GM18507 (cell line): ENCODE measurements around the gene PTPRE.
"Not testable (repeated sequence)": the region's sequence is repeated elsewhere in the genome, so short reads cannot be mapped to it uniquely, and the experiment has no call there.

Source experiments
- DNase-seq: peaks from one replicate; pipeline ENCODE4 v3.0.0; 2011; ENCODE audit warnings: low read depth; ENCODE audit not compliant: insufficient read length; ENCODE audit errors: extremely low spot score
- FAIRE-seq: peaks from 2 replicates; lab custom pipeline; 2011; peaks lifted over from hg19 to GRCh38; lab: Jason Lieb, UNC

PTPRE gene

GRCh38 chr10:128094596-128094995 is 187.7 kb downstream of the PTPRE start:
- not testable (repeated sequence) for DNase-seq, FAIRE-seq

- no peak for FAIRE-seq
- no peak for DNase-seq
Observed at GRCh38 chr10:128095027-128095752, 188.3 kb downstream of the PTPRE start.

GRCh38 chr10:128095753-128096469 is 189.0 kb downstream of the PTPRE start:
- DNase-seq: no peak
- FAIRE-seq: peak; percentile 31

GRCh38 chr10:128096486-128097199 is 189.7 kb downstream of the PTPRE start:
- DNase-seq (no peak), FAIRE-seq (no peak)

GRCh38 chr10:128097783-128098182 is 190.9 kb downstream of the PTPRE start:
- FAIRE-seq (no peak), DNase-seq (no peak)

GRCh38 chr10:128098631-128099030 is 191.7 kb downstream of the PTPRE start:
- FAIRE-seq (no peak), DNase-seq (no peak)

GRCh38 chr10:128099901-128100300 is 193.0 kb downstream of the PTPRE start:
- FAIRE-seq: no peak

GRCh38 chr10:128101901-128102300 is 195.0 kb downstream of the PTPRE start:
- DNase-seq: no peak
- no peak for FAIRE-seq

More at GRCh38 chr10:128099901-128100300, 193.0 kb downstream of the PTPRE start:
- DNase-seq: no peak

GRCh38 chr10:128102480-128103228 is 195.8 kb downstream of the PTPRE start:
- DNase-seq (no peak), FAIRE-seq (no peak)

- DNase-seq (no peak), FAIRE-seq (no peak)
Observed at GRCh38 chr10:128103229-128103714, 196.4 kb downstream of the PTPRE start.

- FAIRE-seq (no peak), DNase-seq (no peak)
Observed at GRCh38 chr10:128105383-128105782, 198.5 kb downstream of the PTPRE start.

- DNase-seq (no peak), FAIRE-seq (no peak)
Observed at GRCh38 chr10:128109707-128110106, 202.8 kb downstream of the PTPRE start.

GRCh38 chr10:128110339-128110738 is 203.4 kb downstream of the PTPRE start:
- no peak for DNase-seq
- no peak for FAIRE-seq

- FAIRE-seq (no peak), DNase-seq (no peak)
Observed at GRCh38 chr10:128111696-128112095, 204.8 kb downstream of the PTPRE start.

- FAIRE-seq (no peak), DNase-seq (no peak)
Observed at GRCh38 chr10:128113026-128113425, 206.1 kb downstream of the PTPRE start.

- no peak for FAIRE-seq
- no peak for DNase-seq
Observed at GRCh38 chr10:128114901-128115300, 208.0 kb downstream of the PTPRE start.

- no peak for DNase-seq
- no peak for FAIRE-seq
Observed at GRCh38 chr10:128115356-128115755, 208.5 kb downstream of the PTPRE start.

- DNase-seq (no peak), FAIRE-seq (no peak)
Observed at GRCh38 chr10:128116187-128116586, 209.3 kb downstream of the PTPRE start.

GRCh38 chr10:128116851-128117615 is 210.1 kb downstream of the PTPRE start:
- FAIRE-seq (no peak), DNase-seq (no peak)
